ENCODE data around the gene CLEC18C.
"Not testable (repeated sequence)": the region's sequence is repeated elsewhere in the genome, so short reads cannot be mapped to it uniquely, and the experiment has no call there.

Gene CLEC18C

GRCh38 chr16:70206382-70206781 is 32.8 kb downstream of the CLEC18C start:
- DNase-seq (ENCODE audit: low read depth): not testable (repeated sequence)

DNA sequence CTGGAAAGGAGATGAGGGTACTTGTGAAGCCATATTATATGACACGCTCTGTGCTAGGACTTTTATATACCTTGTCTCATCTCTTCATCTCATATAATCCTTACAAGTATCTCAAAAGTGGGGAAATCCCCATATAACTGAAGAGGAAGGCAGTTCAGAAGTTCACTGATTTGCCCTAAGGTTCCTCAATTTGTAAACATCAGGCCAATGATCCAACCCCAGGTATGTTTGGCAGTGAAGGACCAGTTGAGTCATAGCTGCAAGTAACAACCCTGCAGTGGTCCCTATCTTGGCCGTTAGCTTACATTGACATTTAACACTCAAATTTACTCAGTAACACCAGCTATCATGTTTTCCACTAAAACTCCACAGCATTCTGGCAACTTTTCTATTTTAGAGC is 45.0 kb downstream of the CLEC18C start:
- not testable (repeated sequence) for DNase-seq (ENCODE audit: low read depth)

GRCh38 chr16:70222574-70222973 is 49.0 kb downstream of the CLEC18C start:
- not testable (repeated sequence) for DNase-seq (ENCODE audit: low read depth)

DNA sequence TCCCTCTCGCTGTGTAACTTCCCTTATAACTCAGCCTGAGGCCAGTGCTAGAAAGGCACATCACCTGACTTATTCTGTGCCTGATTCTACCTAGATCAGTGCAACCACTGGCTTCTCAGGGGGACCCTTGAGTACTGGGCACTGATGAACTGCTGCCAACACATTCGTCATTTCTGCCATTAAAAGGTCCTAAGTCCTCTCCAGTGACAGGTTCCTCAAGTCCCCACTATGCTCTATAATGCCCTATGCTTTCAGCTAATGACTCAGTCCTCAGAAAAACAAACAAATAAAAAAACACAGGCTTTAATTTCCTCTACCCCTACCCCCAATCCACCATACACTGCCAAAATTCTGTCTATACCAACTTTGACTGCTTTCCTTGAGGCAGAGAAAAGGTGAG is 49.6 kb downstream of the CLEC18C start:
- DNase-seq (ENCODE audit: low read depth): not testable (repeated sequence)

- DNase-seq (ENCODE audit: low read depth): not testable (repeated sequence)
These were observed 50.5 kb downstream of the CLEC18C start for GRCh38 chr16:70223971-70224513.

GRCh38 chr16:70224645-70225044 is 51.1 kb downstream of the CLEC18C start:
- DNase-seq (ENCODE audit: low read depth): not testable (repeated sequence)

GRCh38 chr16:70225430-70225829 is 51.8 kb downstream of the CLEC18C start:
- not testable (repeated sequence) for DNase-seq (ENCODE audit: low read depth)

DNA sequence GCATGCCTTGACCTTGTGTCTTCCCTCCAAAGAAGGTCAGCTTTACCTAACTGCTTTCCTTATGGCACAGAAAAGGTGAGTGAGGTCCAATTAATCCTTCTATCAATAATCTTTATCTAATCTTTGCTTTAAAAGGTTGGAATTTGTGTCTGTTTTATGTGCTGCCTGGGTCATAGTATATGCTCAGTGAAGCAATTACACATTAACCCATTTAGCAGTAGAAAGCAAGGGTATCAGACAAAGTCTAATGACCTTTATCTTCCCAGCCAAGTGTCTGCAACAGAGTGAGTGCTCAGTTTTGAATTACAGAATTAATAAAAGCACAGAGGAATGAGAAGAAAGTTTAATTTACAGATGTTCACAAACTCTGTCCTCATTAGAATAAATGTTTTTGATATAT is 52.4 kb downstream of the CLEC18C start:
- not testable (repeated sequence) for DNase-seq (ENCODE audit: low read depth)

GRCh38 chr16:70231831-70232230 is 58.2 kb downstream of the CLEC18C start:
- not testable (repeated sequence) for DNase-seq (ENCODE audit: low read depth)

Data from EH (cell line).